Measurements from ENCODE around the gene TEDC1.

GRCh38 chr14:105495101-105495989 is 4.3 kb downstream of the TEDC1 start:
- TF ChIP-seq CTCF (IDR thresholded peaks at IDR 0.05), result no peak
- TF ChIP-seq POLR2A (IDR thresholded peaks at IDR 0.05), result no peak

Data from body of pancreas (tissue), 4 donors.